ENCODE results near the gene RAI1. TPM values are rescaled to one million over a fixed set of nuclear protein-coding genes. Genes with fewer than 3 reads are reported as not detected.

The RAI1 gene
- total RNA-seq, 1 experiment from 2014 or later = 13.1 TPM

GRCh38 chr17:17815436-17816200 is 134.4 kb downstream of the RAI1 start:
- DNase-seq (ENCODE audit: low read depth) = no peak

GRCh38 chr17:17816240-17816814 is 135.1 kb downstream of the RAI1 start:
- DNase-seq (ENCODE audit: low read depth) = no peak

- DNase-seq (ENCODE audit: low read depth) = no peak
Observed at GRCh38 chr17:17816831-17817551, 135.7 kb downstream of the RAI1 start.

- DNase-seq (ENCODE audit: low read depth) = no peak
Observed at GRCh38 chr17:17817552-17817947, 136.3 kb downstream of the RAI1 start.

- no peak for DNase-seq (ENCODE audit: low read depth)
Observed at GRCh38 chr17:17818088-17818526, 136.8 kb downstream of the RAI1 start.

- DNase-seq (ENCODE audit: low read depth) = no peak
Observed at GRCh38 chr17:17819111-17819510, 137.9 kb downstream of the RAI1 start.

GRCh38 chr17:17819561-17819995 is 138.3 kb downstream of the RAI1 start:
- peak; percentile 94 for DNase-seq (ENCODE audit: low read depth)

GRCh38 chr17:17820046-17820445 is 138.8 kb downstream of the RAI1 start:
- DNase-seq (ENCODE audit: low read depth) = no peak

- no peak for DNase-seq (ENCODE audit: low read depth)
Observed at GRCh38 chr17:17820463-17821158, 139.4 kb downstream of the RAI1 start.

GRCh38 chr17:17822189-17822588 is 140.9 kb downstream of the RAI1 start:
- peak; percentile 57 for DNase-seq (ENCODE audit: low read depth)

GRCh38 chr17:17822616-17823015 is 141.4 kb downstream of the RAI1 start:
- no peak for DNase-seq (ENCODE audit: low read depth)

GRCh38 chr17:17823433-17824118 is 142.3 kb downstream of the RAI1 start:
- DNase-seq (ENCODE audit: low read depth) = peak; percentile 85

GRCh38 chr17:17824119-17824782 is 143.0 kb downstream of the RAI1 start:
- DNase-seq (ENCODE audit: low read depth) = no peak

- peak; percentile 64 for DNase-seq (ENCODE audit: low read depth)
Observed at GRCh38 chr17:17824783-17825614, 143.7 kb downstream of the RAI1 start.

- no peak for DNase-seq (ENCODE audit: low read depth)
Observed at GRCh38 chr17:17826342-17826713, 145.1 kb downstream of the RAI1 start.

- no peak for DNase-seq (ENCODE audit: low read depth)
Observed at GRCh38 chr17:17826942-17827785, 145.9 kb downstream of the RAI1 start.

GRCh38 chr17:17827826-17828621 is 146.8 kb downstream of the RAI1 start:
- no peak for DNase-seq (ENCODE audit: low read depth)

- DNase-seq (ENCODE audit: low read depth) = no peak
Observed at GRCh38 chr17:17830269-17830567, 149.0 kb downstream of the RAI1 start.
